Right hindlimb (tissue), 1 donor: ENCODE measurements around the gene NPAS4.
"Not testable (repeated sequence)": the region's sequence is repeated elsewhere in the genome, so short reads cannot be mapped to it uniquely, and the experiment has no call there.

Experiments
- DNase-seq: peaks from one replicate; pipeline ENCODE4 v3.0.0-alpha.2; 2018

Gene NPAS4

GRCh38 chr11:66420671-66421476 lies at the start of gene NPAS4:
Gene NPAS4, plus strand, starts transcription at chr11:66421035. Its CDS starts 145 bp downstream, at chr11:66421180.
- DNase-seq, result no peak

GRCh38 chr11:66371627-66372415 lies 49.0 kb upstream of the NPAS4 start, which contains the start of gene SLC29A2:
Gene SLC29A2, minus strand, starts transcription at chr11:66371760. Its CDS starts 169 bp downstream, at chr11:66371591.
- DNase-seq, result peak; percentile 63

GRCh38 chr11:66373265-66373664 lies 47.6 kb upstream of the NPAS4 start:
- no peak for DNase-seq

DNA sequence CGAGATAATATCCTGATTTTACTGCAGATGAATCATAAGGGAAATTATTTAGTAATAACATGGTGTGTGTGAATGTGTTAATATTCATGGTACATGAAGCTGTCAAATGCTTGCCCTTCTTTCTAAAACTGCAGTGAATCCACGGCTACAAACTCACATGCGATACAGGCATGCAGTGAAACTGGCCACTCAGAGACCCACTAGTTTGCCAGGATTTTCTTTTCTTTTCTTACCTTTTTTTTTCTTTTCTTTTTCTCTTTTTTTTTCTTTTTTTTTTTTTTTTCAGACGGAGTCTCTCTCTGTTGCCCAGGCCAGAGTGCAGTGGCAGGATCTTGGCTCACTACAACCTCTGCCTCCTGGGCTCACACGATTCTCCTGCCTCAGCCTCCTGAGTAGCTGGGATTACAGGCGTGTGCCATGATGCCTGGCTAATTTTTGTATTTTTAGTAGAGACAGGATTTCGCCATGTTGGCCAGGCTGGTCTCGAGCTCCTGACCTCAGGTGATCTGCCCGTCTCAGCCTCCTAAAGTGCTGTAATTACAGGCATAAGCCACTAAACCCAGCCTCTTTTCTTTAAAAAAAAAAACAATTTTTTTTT lies 47.0 kb upstream of the NPAS4 start:
- DNase-seq, result not testable (repeated sequence)

GRCh38 chr11:66380264-66380663 lies 40.6 kb upstream of the NPAS4 start:
- DNase-seq, result not testable (repeated sequence)

- DNase-seq, result not testable (repeated sequence)
Measured at GRCh38 chr11:66384316-66384715, 36.5 kb upstream of the NPAS4 start.

GRCh38 chr11:66386171-66387069 lies 34.4 kb upstream of the NPAS4 start:
- peak; percentile 79 for DNase-seq

- DNase-seq, result no peak
Measured at GRCh38 chr11:66388780-66389386, 32.0 kb upstream of the NPAS4 start.

DNA sequence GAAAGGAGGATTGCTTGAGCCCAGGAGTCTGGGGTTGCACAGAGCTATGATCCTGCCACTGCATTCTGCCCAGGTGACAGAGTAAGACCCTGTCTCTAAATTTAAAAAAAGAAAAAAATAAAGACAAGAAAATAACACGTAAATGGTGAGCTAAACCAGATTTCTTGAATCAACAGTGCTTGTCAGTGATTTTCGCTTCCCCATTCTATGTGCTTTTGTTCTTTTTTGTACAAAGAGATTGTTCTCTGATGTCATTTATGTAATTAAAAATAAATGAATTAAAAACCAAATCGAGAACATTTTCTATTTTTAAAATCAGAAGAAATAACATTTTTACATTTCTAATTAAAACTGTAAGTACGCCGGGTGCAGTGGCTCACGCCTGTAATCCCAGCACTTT lies 29.5 kb upstream of the NPAS4 start:
- no peak for DNase-seq

- DNase-seq, result no peak
Measured at GRCh38 chr11:66393954-66394353, 26.9 kb upstream of the NPAS4 start.

- no peak for DNase-seq
Measured at GRCh38 chr11:66407651-66408050, 13.2 kb upstream of the NPAS4 start.

- DNase-seq, result peak; percentile 93
Measured at GRCh38 chr11:66408488-66409214, 12.2 kb upstream of the NPAS4 start.

DNA sequence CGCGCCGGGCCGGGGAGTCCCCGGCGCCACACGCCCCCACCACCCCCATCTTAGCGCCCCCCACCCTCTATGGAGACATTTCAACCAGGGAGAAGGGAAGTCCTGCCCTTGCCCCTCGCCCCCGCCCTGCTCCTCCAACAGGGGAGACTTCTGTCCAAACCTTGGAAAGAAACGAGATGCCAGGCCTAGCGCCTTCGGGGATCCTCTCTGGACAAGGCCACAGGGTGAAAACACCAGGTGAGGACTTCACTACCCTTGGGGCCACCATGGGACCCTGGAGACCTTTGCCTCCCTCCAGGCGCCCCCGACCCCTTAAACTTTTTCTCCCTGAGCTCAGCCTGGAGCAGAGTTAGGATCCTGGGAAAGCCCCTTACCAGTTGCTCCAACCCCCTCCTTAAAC lies 11.6 kb upstream of the NPAS4 start:
- no peak for DNase-seq

DNA sequence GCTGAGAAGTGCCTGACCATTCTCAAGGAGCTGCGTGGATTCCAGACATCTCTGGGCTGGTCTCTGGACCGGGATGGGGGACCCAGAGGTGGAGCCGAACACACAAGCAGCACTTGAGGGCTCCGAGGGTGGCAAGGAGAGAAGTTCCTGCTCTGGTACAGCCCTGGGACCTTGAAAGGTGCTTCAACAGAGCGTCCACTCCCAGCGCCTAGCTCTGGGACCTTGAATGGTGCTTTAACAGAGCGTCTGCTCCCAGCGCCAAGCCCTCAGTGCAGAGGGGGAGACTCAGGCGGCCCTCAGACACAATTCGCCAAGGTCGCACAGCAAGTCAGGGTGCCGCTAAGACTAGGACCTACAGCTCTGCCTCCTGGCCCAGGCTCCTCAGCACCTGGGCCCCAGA lies 10.6 kb upstream of the NPAS4 start:
- DNase-seq, result no peak

GRCh38 chr11:66411323-66411722 lies 9.5 kb upstream of the NPAS4 start:
- DNase-seq, result no peak

- DNase-seq, result no peak
Measured at GRCh38 chr11:66412110-66412509, 8.7 kb upstream of the NPAS4 start.

GRCh38 chr11:66413167-66413566 lies 7.7 kb upstream of the NPAS4 start:
- no peak for DNase-seq

DNA sequence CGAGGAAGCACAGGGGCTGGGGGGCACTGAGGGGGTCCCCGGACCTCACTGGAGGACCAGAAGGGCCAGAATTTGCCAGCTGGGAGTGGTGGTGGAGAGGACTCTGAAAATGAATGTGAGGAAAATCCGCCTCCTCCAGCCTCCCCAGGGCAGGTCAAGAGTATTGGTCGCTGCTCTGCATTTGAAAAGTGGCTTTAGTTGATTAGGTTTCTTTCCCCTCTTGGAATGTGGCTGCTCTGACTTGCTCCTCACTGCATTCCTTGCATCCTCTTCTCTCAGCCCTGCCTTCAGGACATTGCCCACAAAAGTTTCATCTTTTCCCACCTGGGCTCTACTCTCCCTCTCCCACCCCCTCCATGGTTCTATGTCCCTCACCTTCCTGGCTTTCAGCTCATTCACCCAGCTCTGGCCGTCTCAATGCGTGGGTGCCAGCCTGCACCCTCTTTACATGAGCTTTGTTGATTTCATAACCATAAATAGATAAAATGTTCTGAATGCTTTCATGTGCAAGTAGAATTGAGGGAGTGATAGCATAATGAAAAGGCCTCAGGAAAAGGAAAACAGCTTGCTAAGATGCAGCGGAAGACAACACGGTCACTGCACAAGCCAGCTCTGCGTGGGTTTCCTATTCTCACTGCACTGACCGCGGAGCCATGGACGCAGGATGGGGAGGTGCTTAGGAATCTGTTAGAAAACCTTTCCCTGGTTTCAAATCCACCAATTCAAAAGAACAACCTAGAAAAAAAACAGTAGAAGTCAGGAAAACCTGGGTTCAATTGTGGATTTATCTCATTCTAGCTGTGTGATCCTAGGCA lies 6.5 kb upstream of the NPAS4 start:
- DNase-seq, result no peak

DNA sequence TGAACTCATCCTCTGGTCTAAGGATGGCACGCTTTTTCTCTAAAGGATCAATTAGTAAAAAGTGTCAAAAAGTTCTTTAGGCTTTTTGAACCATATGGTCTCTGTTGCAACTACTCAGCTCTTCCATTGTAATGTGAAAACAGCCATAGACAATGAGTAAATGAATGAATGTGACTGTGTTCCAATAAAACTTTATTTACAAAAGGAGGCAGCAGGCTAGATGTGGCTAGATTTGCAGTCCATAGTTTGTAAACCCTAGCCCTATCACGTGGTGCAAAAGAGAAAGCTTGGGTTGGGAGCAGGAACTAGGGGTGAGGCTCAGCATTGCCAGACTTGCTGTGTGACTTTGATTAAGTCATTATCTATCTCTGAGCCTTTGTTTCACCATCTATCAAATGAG lies 5.4 kb upstream of the NPAS4 start:
- no peak for DNase-seq

GRCh38 chr11:66417000-66417399 lies 3.8 kb upstream of the NPAS4 start:
- DNase-seq, result no peak
